ENCODE results near the gene GPC6.

The GPC6 gene

DNA sequence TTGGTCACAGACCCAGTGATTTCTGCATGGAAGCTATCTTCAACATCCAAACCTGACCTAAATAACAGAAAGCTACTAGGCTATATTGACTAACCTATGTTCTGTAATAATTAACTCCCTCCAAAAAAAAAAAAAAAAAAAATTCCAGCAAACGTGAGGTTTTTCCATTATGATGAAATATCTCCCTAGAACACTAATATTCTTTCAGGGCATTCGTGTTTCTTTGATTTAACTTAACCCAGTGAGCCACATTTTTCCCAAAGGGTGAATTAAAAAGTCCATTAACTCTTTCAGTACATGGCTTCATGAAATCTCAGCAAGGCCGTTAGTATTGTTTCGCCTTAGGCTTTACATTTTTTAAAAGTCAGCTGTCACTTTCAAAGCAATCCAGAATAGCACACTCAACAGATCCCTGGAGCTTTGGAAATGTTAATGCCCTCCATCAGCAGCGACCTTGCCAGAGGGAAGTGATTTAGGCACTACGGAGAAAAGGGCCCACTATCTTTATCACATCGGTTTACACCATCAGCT lies 1077.1 kb downstream of the GPC6 start:
- DNase-seq (ENCODE audit: low spot score): no peak

DNA sequence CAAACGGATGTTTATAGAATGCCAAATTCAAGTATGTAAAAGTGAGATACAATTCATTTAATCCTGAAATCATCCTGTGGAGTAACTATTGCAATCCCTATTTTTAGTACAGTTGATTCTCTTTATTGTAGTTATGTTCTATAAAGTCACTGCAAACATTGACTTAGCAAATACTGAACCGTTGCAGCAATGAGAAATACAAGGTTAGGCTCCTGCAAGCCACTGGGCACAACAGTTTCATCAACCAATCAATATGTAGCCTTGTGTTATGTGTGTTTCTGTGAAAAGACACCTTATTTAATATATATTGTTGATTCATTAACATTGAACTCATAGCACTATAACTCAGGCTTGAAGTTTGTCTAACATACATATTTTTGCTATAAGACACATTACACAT lies 1078.4 kb downstream of the GPC6 start:
- no peak for DNase-seq (ENCODE audit: low spot score)

GRCh38 chr13:94305463-94305862 lies 1078.9 kb downstream of the GPC6 start:
- no peak for DNase-seq (ENCODE audit: low spot score)

DNA sequence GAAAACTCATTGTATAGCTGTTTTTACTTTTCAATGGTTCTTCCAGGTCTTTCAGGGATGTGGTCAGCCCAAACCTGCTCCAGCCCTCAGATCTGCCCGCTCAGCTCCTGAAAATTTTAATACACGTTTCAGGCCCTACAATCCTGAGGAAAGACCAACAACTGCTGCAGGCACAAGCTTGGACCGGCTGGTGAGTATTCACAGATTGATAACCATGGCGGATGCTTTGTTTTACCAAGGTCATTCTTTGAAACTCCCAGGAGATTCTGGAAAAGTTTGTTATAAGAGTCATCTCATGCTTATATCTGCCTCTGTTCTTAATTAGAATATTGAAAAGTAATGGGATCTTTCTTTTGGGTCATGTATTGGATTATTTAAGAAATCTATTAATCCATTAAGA lies 1079.3 kb downstream of the GPC6 start:
- DNase-seq (ENCODE audit: low spot score): no peak

DNA sequence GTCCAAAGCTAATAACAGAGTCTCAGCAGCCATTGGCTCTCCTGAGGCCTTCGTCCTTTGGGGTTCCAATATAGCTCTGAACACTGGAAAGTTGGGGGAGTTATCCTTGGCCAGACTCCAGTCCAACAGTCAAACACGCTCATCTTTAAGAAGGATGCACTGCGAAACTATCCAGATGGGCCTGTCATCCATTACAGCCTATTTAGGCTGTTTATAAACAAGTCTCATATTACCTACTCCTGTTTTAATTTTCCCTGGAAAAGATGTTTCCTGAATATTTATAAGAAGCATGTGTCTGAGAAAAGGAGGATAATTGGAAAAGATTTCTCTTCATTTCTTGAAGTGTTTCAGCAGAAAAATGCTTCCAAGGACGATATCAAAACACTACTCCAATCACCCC lies 1082.2 kb downstream of the GPC6 start:
- no peak for DNase-seq (ENCODE audit: low spot score)

GRCh38 chr13:94309576-94309975 lies 1083.0 kb downstream of the GPC6 start:
- DNase-seq (ENCODE audit: low spot score): no peak

DNA sequence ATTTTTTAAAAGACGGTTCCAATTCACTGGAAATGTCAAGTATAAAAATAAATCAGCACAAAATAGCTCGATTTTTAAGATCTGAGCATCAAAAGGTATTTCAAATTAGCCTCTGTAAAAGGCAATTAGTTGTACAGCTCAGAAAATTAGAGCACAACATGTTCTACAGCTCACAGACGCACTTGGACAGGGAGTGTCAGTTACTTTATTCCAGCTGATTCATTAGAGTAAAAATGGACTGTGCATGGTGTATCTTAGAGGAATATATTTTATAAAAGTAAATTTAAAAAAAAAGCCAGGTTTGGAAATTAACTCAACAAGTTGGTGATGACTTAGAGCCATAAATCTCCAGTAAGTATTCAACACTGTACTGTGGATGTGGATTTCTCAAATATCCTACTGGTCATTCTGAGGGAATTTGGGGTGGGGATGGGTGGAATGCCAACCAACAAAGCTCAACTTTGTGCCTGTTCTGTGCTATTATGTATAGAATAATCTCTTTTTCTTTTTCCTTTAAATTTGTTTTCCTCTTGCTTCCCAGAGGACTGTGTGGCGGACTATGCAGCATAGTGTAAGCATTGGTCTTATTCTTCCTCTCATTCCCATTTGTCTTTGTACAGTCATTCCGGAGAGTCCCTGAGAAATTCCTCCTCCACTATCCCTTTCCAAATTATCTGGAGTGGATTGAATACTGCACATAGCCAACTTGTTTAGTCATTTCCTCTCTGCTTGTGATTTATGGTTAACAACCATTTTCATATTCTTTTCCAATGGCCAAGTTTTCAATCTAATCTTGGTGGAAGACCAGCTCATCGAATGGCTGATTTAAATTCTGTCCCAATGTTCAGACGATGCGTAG lies 1083.6 kb downstream of the GPC6 start:
- no peak for DNase-seq (ENCODE audit: low spot score)

GRCh38 chr13:94311893-94312292 lies 1085.3 kb downstream of the GPC6 start:
- no peak for DNase-seq (ENCODE audit: low spot score)

DNA sequence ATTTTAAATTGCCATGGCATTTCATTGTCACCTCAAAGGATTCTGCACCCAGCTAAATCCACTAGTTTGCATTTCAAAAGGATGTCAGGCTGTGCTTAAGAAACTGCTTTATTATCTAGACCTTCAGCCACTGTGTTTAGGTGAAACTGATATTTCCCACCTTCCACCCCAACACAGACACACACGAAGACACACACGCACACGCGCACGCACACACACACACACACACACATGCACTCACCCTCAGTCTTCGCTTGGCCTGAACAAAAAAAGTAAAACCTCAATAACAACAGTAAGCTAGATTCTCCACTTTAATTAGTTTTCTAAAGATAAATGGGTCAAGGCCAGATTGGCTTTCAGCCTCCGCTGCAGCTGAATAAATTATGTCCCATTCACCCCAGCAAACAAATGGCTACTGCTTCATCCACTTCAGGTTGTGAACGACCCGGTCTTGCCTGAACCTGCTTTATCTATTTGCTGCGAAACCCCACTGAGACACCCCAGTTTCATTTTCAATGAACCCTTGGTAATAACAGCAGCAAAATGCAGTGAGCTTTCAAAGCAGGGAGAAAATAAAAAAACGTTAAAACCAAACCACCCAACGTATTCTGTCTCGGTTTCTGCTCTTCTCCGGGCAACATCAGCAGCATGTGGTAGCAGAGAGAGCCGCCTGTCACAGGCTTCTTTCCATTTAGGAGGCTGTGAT lies 1086.1 kb downstream of the GPC6 start:
- no peak for DNase-seq (ENCODE audit: low spot score)

GRCh38 chr13:94313321-94313910 lies 1086.8 kb downstream of the GPC6 start:
- DNase-seq (ENCODE audit: low spot score): no peak

DNA sequence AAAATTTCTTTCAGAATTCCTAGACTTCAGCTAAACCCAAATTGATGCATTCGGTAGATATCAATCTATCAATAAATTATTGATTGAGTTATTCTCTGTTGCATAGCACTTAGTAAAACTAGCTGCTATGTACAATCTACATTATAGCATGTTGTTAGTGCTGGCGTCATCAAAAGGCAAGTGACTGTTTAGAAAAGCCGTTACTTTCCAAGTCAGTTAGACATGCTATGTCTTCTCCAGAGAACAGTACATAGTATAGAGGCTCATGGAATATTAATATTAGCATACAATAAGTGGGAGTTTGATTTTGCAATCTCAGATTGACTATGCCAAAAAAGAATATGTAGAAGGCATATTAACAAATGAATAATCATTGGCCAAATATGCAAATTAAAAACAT lies 1087.3 kb downstream of the GPC6 start:
- no peak for DNase-seq (ENCODE audit: low spot score)

DNA sequence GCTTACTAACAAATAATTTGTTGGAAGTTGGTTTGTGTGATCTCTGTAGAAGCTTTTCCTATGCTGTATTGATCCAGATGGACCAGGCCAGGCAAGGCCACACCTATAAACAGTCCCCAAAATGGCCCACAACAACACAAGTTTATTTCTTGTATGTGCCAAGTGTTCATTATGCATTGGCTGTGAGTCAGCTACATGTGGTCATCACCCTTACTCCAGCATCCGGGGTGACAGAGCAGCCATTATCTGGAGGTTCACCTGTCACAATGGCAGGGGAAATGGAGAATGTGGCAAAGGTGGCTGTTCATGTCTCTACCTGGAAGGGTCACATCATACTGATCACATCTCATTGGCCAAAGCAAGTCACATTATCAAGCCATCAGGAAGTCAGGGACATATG lies 1088.6 kb downstream of the GPC6 start:
- DNase-seq (ENCODE audit: low spot score): no peak

DNA sequence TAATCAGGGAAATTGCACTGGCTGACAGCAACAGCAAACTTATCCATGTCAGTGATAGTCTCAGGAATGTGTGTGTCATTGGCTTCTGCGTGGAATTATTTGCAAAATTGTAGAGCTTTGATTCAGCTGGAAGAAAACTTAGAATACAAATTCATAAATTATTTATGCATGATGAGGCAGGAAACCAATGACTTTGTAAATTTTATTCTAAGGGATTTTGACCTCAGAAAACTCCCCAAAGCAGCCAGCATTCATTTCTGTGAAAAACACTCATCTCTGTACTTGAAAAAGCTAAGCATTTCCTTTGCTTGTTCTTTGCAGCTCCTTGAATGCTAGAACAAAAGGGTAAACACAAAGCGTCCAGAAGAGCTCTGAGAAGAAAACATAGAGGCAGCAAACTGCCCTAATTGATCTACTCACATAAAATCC lies 1090.5 kb downstream of the GPC6 start:
- DNase-seq (ENCODE audit: low spot score): no peak

- no peak for DNase-seq (ENCODE audit: low spot score)
These were observed 1091.8 kb downstream of the GPC6 start for GRCh38 chr13:94318418-94318817.

DNA sequence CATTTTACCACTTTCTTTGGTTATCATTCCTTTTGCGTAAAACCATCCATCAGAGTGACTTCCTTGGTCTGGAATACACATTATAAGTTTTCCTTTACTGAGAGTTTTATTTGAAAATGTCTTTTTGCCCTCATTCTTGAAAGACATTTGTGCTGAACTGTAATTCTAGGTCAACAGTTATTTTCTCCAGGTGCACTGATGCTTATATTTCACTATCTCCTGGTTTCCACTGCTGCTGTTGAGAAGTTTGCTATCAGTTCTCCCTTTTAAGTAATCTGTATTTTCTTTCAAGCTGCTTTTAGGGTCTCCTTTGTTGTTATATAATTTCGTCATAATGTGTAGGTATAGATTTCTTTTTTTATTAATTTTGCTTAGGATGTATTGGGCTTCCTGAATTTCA lies 1092.9 kb downstream of the GPC6 start:
- no peak for DNase-seq (ENCODE audit: low spot score)

GRCh38 chr13:94322925-94323763 lies 1096.5 kb downstream of the GPC6 start:
- no peak for DNase-seq (ENCODE audit: low spot score)

- DNase-seq (ENCODE audit: low spot score): no peak
These were observed 1097.5 kb downstream of the GPC6 start for GRCh38 chr13:94323764-94324758.

- DNase-seq (ENCODE audit: low spot score): no peak
These were observed 1098.3 kb downstream of the GPC6 start for GRCh38 chr13:94324767-94325540.

DNA sequence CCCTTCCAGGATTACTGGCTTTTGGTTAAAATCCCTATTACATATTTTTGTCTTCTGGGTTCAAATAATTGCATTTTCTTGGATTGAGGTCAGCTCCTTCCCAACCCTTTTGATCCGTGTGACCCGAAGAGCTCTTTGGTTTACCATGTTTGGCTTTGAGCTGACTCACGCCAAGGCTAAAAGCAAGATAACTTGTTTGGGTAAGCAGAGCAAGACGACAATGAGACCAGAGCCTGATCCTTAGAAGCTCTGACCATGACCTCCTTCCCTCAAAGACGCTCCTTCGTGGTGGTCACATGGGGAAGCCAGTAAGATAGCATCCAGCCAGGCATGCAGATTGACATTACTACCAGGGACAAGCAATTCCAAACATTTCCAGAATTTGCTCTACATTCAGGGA lies 1099.0 kb downstream of the GPC6 start:
- no peak for DNase-seq (ENCODE audit: low spot score)

DNA sequence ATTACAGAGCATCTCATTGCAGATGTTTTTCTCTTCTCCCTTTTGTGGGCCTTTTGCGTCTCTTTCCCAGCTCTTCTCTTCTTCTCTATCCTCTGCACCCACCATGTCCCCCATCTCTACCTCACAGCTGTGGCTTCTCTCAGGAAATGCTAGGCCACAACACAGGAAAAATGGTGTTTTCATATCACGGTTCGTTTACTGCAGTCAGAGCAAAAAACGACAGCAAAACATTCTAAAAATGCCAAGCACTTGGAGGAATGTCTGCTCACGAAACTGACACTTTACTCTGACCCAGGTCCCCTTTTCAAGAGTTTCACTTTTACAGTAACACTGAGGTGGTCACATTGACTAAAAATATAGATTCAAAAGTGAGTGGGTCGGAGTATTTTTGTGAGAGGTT lies 1100.7 kb downstream of the GPC6 start:
- DNase-seq (ENCODE audit: low spot score): no peak

Data from left forelimb (tissue), 1 donor.